Epithelial cell of proximal tubule (primary cell): Measurements from ENCODE around the gene TMED6. TPM values are rescaled to one million over a fixed set of nuclear protein-coding genes. Genes with fewer than 3 reads are reported as not detected.

ENCODE experiments used
- DNase-seq: peaks from one replicate; pipeline ENCODE4 v3.0.0-alpha.2; 2011; ENCODE audit warnings: low read depth
- H3K4me3 ChIP-seq: 2 replicates; pipeline ENCODE4 v1.5.1; 2011; ENCODE audit warnings: low read depth, mild to moderate bottlenecking, low read length
- CTCF ChIP-seq: conservative IDR thresholded peaks from 2 replicates; pipeline ENCODE4 v1.5.1; 2012; ENCODE audit warnings: low read depth, mild to moderate bottlenecking, low read length
- total RNA-seq: library from RNA; depleted of rRNA; stranded (reverse); fragments of >200 nt; gene quantifications from 2 replicates; pipeline ENCODE4 v1.2.3, GENCODE V29; 2015

Gene TMED6
- total RNA-seq, 1 donor from 2014 or later = not detected

GRCh38 chr16:69329369-69330285 is 22.0 kb downstream of the TMED6 start:
- no peak for DNase-seq

GRCh38 chr16:69328854-69329316 is 22.7 kb downstream of the TMED6 start:
- no peak for TF ChIP-seq CTCF
- DNase-seq = no peak
- H3K4me3 ChIP-seq = peak overlapping the region; percentile 78

More at GRCh38 chr16:69329369-69330285, 22.0 kb downstream of the TMED6 start:
- peak overlapping the region; percentile 78 for H3K4me3 ChIP-seq
- TF ChIP-seq CTCF = no peak

- H3K4me3 ChIP-seq = peak overlapping the region; percentile 78
- no peak for DNase-seq
- no peak for TF ChIP-seq CTCF
Measured at GRCh38 chr16:69327585-69328310, 23.8 kb downstream of the TMED6 start.

GRCh38 chr16:69326172-69326873 is 25.3 kb downstream of the TMED6 start:
- TF ChIP-seq CTCF = no peak
- peak; percentile 97 for DNase-seq
- H3K4me3 ChIP-seq = peak overlapping the region; percentile 18

GRCh38 chr16:69325784-69326171 is 25.8 kb downstream of the TMED6 start:
- TF ChIP-seq CTCF = no peak
- no peak for DNase-seq
- H3K4me3 ChIP-seq = peak overlapping the region; percentile 21

GRCh38 chr16:69324585-69325253 is 26.9 kb downstream of the TMED6 start:
- H3K4me3 ChIP-seq = no peak overlapping the region
- TF ChIP-seq CTCF = no peak
- no peak for DNase-seq
